ENCODE results near the gene AHCYL2.

GRCh38 chr7:129256221-129256620 is 31.4 kb downstream of the AHCYL2 start:
- no peak for TF ChIP-seq CTCF (IDR thresholded peaks at IDR 0.05; ENCODE audit: low read length)
- no peak for TF ChIP-seq EZH2 (IDR thresholded peaks at IDR 0.05; ENCODE audit: borderline replicate concordance, low read length)

Data from OCI-LY1 (cell line).